H1 (cell line): Measurements from ENCODE around the gene ITM2A. TPM values are rescaled to one million over a fixed set of nuclear protein-coding genes. Genes with fewer than 3 reads are reported as not detected.

Source experiments
- CBX8 ChIP-seq: fragments of 300-800, 300-1000 bp; sonication (generic); IDR thresholded peaks from 2 replicates; pipeline ENCODE4 v1.7.1; 2016; ENCODE audit warnings: low read depth, low read length, borderline replicate concordance
- CHD1 ChIP-seq: IDR thresholded peaks from 2 replicates; pipeline ENCODE4 v1.6.1; 2012; ENCODE audit warnings: low read depth, low read length, improper control_type of control experiment
- FOSL1 ChIP-seq: IDR thresholded peaks from 2 replicates; pipeline ENCODE4 v1.6.1; 2011; ENCODE audit warnings: mild to moderate bottlenecking, low read depth, low read length, moderate library complexity; ENCODE audit not compliant: insufficient read depth
- POLR2AphosphoS5 ChIP-seq: IDR thresholded peaks from 2 replicates; pipeline ENCODE4 v1.6.1; 2011; ENCODE audit warnings: low read depth, low read length
- polyA plus RNA-seq, 7 experiments: library from polyadenylated mRNA; depleted of rRNA in 3 of 7; stranded (reverse) in 5 of 7; unstranded in 2 of 7; fragments of >200 nt in 5 of 7; fragments of 200-250 nt in 2 of 7; gene quantifications; 1 replicate in 5 of 7; 2 replicates in 1 of 7; 4 replicates in 1 of 7; pipeline versions ENCODE4 v1.2.1 to v1.2.3, GENCODE V29; 2011 to 2013; ENCODE audit warnings: missing spikeins in 2 of 7, mixed read lengths in 2 of 7
- total RNA-seq: library from RNA; stranded (reverse); fragmentation: NEBNext Ultra II Directional; extraction: Animal tissue kit (Norgen Biotek cat#: 25700); gene quantifications from 2 replicates; pipeline ENCODE4 v1.2.1, GENCODE V29; 2021

Gene ITM2A
- total and polyA plus RNA-seq, 2 of the 8 experiments (the other 6 are each of a cell fraction or from before 2014, with no cell fraction given): 35.7 to 52.0 TPM

GRCh38 chrX:79367907-79368306 lies 773 bp upstream of the ITM2A start (continued):
- TF ChIP-seq CBX8 (no peak), CHD1 (no peak), FOSL1 (no peak), POLR2AphosphoS5 (no peak)
- TF ChIP-seq, all 59 proteins: peak for 0
